H9 (cell line): ENCODE measurements around the gene SH3BGRL3. TPM values are rescaled to one million over a fixed set of nuclear protein-coding genes. Genes with fewer than 3 reads are reported as not detected.

ENCODE experiments used
- DNase-seq: peaks from one replicate; pipeline ENCODE4 v3.0.0-alpha.2; 2017
- H2AFZ ChIP-seq: one replicate; pipeline ENCODE4 v1.6.1; 2013; ENCODE audit warnings: mild to moderate bottlenecking, low read length, control low read depth, moderate library complexity
- H2AK5ac ChIP-seq: 2 replicates; pipeline ENCODE4 v1.6.1; 2013; ENCODE audit warnings: low read length, control low read depth, mixed read lengths; ENCODE audit not compliant: insufficient read length
- H2BK120ac ChIP-seq: one replicate; pipeline ENCODE4 v1.6.1; 2013; ENCODE audit warnings: low read depth, mild to moderate bottlenecking, low read length, control low read depth, inconsistent platforms; ENCODE audit not compliant: poor library complexity, severe bottlenecking
- H2BK12ac ChIP-seq: 2 replicates; pipeline ENCODE4 v1.6.1; 2013; ENCODE audit warnings: low read length, control low read depth, mixed read lengths, low read depth; ENCODE audit not compliant: insufficient read length
- H2BK15ac ChIP-seq: 2 replicates; pipeline ENCODE4 v1.6.1; 2013; ENCODE audit warnings: low read depth, low read length, control low read depth
- H2BK20ac ChIP-seq: one replicate; pipeline ENCODE4 v1.6.1; 2013; ENCODE audit warnings: low read depth, mild to moderate bottlenecking, low read length, control low read depth, inconsistent platforms; ENCODE audit not compliant: poor library complexity, severe bottlenecking
- H2BK5ac ChIP-seq: 2 replicates; pipeline ENCODE4 v1.6.1; 2013; ENCODE audit warnings: low read length, control low read depth, mixed read lengths; ENCODE audit not compliant: insufficient read length
- H3K14ac ChIP-seq: 2 replicates; pipeline ENCODE4 v1.6.1; 2013; ENCODE audit warnings: low read length, control low read depth; ENCODE audit not compliant: insufficient read depth
- H3K18ac ChIP-seq: 2 replicates; pipeline ENCODE4 v1.6.1; 2013; ENCODE audit warnings: low read depth, mild to moderate bottlenecking, mixed read lengths, low read length, control low read depth; ENCODE audit not compliant: insufficient read length
- H3K23ac ChIP-seq: 2 replicates; pipeline ENCODE4 v1.6.1; 2013; ENCODE audit warnings: low read length, control low read depth, mixed read lengths, low read depth; ENCODE audit not compliant: insufficient read length
- H3K23me2 ChIP-seq: 2 replicates; pipeline ENCODE4 v1.6.1; 2013; ENCODE audit warnings: low read depth, mild to moderate bottlenecking, mixed read lengths, low read length, control low read depth; ENCODE audit not compliant: insufficient read length, poor library complexity, severe bottlenecking
- H3K27ac ChIP-seq: 2 replicates; pipeline ENCODE4 v1.5.1; 2013; ENCODE audit warnings: low read length, control low read depth, mixed read lengths, low read depth; ENCODE audit not compliant: insufficient read length
- H3K27me3 ChIP-seq: 2 replicates; pipeline ENCODE4 v1.6.1; 2013; ENCODE audit warnings: low read length, control low read depth, inconsistent platforms; ENCODE audit not compliant: insufficient read depth
- H3K4ac ChIP-seq: 2 replicates; pipeline ENCODE4 v1.6.1; 2013; ENCODE audit warnings: low read depth, mild to moderate bottlenecking, control low read depth, inconsistent platforms, low read length, moderate library complexity
- H3K4me1 ChIP-seq: 2 replicates; pipeline ENCODE4 v1.6.1; 2013; ENCODE audit warnings: low read length, control low read depth, inconsistent platforms; ENCODE audit not compliant: insufficient read depth
- H3K4me2 ChIP-seq: 2 replicates; pipeline ENCODE4 v1.6.1; 2013; ENCODE audit warnings: low read length, control low read depth, mixed read lengths; ENCODE audit not compliant: insufficient read length, insufficient read depth
- H3K56ac ChIP-seq: 2 replicates; pipeline ENCODE4 v1.6.1; 2013; ENCODE audit warnings: low read depth, mild to moderate bottlenecking, mixed read lengths, low read length, control low read depth; ENCODE audit not compliant: insufficient read length
- H3K79me1 ChIP-seq: 2 replicates; pipeline ENCODE4 v1.6.1; 2013; ENCODE audit warnings: low read depth, mild to moderate bottlenecking, moderate library complexity, low read length, control low read depth, inconsistent platforms; ENCODE audit not compliant: insufficient read depth, poor library complexity, severe bottlenecking
- H3K79me2 ChIP-seq: 2 replicates; pipeline ENCODE4 v1.6.1; 2013; ENCODE audit warnings: low read length, control low read depth, inconsistent platforms; ENCODE audit not compliant: insufficient read depth
- H3K9ac ChIP-seq: 2 replicates; pipeline ENCODE4 v1.6.1; 2013; ENCODE audit warnings: low read length, control low read depth, mixed read lengths; ENCODE audit not compliant: insufficient read length; ENCODE audit errors: extremely low read depth
- H3K9me3 ChIP-seq: one replicate; pipeline ENCODE4 v1.6.1; 2013; ENCODE audit warnings: low read depth, low read length, inconsistent platforms; ENCODE audit not compliant: control insufficient read depth
- H3T11ph ChIP-seq: one replicate; pipeline ENCODE4 v1.6.1; 2013; ENCODE audit warnings: mild to moderate bottlenecking, low read length, control low read depth, inconsistent platforms
- H4K20me1 ChIP-seq: one replicate; pipeline ENCODE4 v1.6.1; 2013; ENCODE audit not compliant: control insufficient read depth, insufficient read length, insufficient read depth
- H4K5ac ChIP-seq: 2 replicates; pipeline ENCODE4 v1.6.1; 2013; ENCODE audit warnings: low read depth, mild to moderate bottlenecking, mixed read lengths, low read length, control low read depth; ENCODE audit not compliant: insufficient read length
- H4K8ac ChIP-seq: replicated peaks from 2 replicates; pipeline ENCODE4 v1.6.1; 2013; ENCODE audit warnings: low read length, control low read depth, mixed read lengths, low read depth; ENCODE audit not compliant: insufficient read length
- H4K91ac ChIP-seq: 2 replicates; pipeline ENCODE4 v1.6.1; 2013; ENCODE audit warnings: low read depth, mild to moderate bottlenecking, moderate library complexity, mixed read lengths, low read length, control low read depth; ENCODE audit not compliant: insufficient read length
- H3K27ac Mint-ChIP-seq, 3 experiments: 2 replicates in 2 of 3; 3 replicates in 1 of 3; pipeline ENCODE4 v1.8.0; 2020 to 2021; ENCODE audit warnings: mixed read lengths in 3 of 3, mild to moderate bottlenecking in 1 of 3, moderate library complexity in 1 of 3
- H3K27me3 Mint-ChIP-seq: 2 replicates; pipeline ENCODE4 v1.8.0; 2021; ENCODE audit warnings: low read depth, mild to moderate bottlenecking, moderate library complexity, mixed read lengths
- H3K36me3 Mint-ChIP-seq, 3 experiments: 2 replicates in 2 of 3; 3 replicates in 1 of 3; pipeline ENCODE4 v1.8.0; 2020 to 2021; ENCODE audit warnings: low read depth in 3 of 3, mixed read lengths in 3 of 3; ENCODE audit not compliant: insufficient read depth in 1 of 3
- H3K4me1 Mint-ChIP-seq, 2 experiments: 2 replicates each; pipeline ENCODE4 v1.8.0; 2020; ENCODE audit warnings: mixed read lengths in 2 of 2
- H3K4me3 Mint-ChIP-seq, 2 experiments: 2 replicates in 1 of 2; 3 replicates in 1 of 2; pipeline ENCODE4 v1.8.0; 2020 to 2021; ENCODE audit warnings: mild to moderate bottlenecking in 2 of 2, mixed read lengths in 2 of 2, moderate library complexity in 1 of 2
- H3K9me3 Mint-ChIP-seq, 2 experiments: 2 replicates in 1 of 2; 3 replicates in 1 of 2; pipeline ENCODE4 v1.8.0; 2020; ENCODE audit warnings: mild to moderate bottlenecking in 2 of 2, mixed read lengths in 2 of 2, moderate library complexity in 1 of 2
- WGBS: extraction: QIAGEN DNeasy Blood & Tissue Kit; methylation state at CpG from one replicate; pipeline ENCODE4 v1.1.7; 2013; ENCODE audit warnings: missing lambda C conversion rate, low lambda C conversion rate, mixed read lengths; ENCODE audit not compliant: insufficient read length; ENCODE audit errors: extremely low coverage; 5-methylcytosine and 5-hydroxymethylcytosine counted together
- total RNA-seq: library from RNA; stranded (reverse); gene quantifications from 2 replicates; pipeline ENCODE4 v1.2.1, GENCODE V29; 2021
- TF ChIP-seq, protein P1 (sequence below): fragments of 200-600 bp; sonication (generic); conservative IDR thresholded peaks from 3 replicates; pipeline ENCODE4 v1.8.0; 2021; ENCODE audit warnings: antibody characterized with exemption, mild to moderate bottlenecking

Gene SH3BGRL3
- total RNA-seq, 1 experiment from 2014 or later, result 86.3 TPM

GRCh38 chr1:26321315-26322041, 41.6 kb downstream of the SH3BGRL3 start:
- H3K4me2 ChIP-seq, result no peak overlapping the region

More at GRCh38 chr1:26321315-26322041, 41.6 kb downstream of the SH3BGRL3 start:
- Histone ChIP-seq H3T11ph (no peak overlapping the region), H3K4ac (no peak overlapping the region), H3K79me2 (no peaks in the 10 kb centered on the region), H3K14ac (no peak overlapping the region), H3K9me3 (no peaks in the 10 kb centered on the region), H2AK5ac (no peak overlapping the region), H4K91ac (no peak overlapping the region), H2AFZ (no peak overlapping the region), H2BK120ac (no peak overlapping the region), H4K5ac (no peak overlapping the region), H4K8ac (no peak overlapping the region), H3K23ac (no peak overlapping the region), H3K23me2 (no peaks in the 10 kb centered on the region), H4K20me1 (no peaks in the 10 kb centered on the region), H3K9ac (no peak overlapping the region), H3K27ac (no peak overlapping the region), H2BK12ac (no peak overlapping the region), H3K56ac (no peak overlapping the region), H3K18ac (no peak overlapping the region), H2BK15ac (no peak overlapping the region), H2BK5ac (no peak overlapping the region), H2BK20ac (no peak overlapping the region), H3K79me1 (no peaks in the 10 kb centered on the region), H3K4me1 (no peaks in the 10 kb centered on the region), H3K27me3 (no peaks in the 10 kb centered on the region)
- H3K9me3 Mint-ChIP-seq, result no peaks in the 10 kb centered on the region
- peak; percentile 89 for DNase-seq
- H3K36me3 Mint-ChIP-seq, result peaks cover 16 to 46% (median 33%) of the 10 kb centered on the region in 3 experiments; a peak in 6 of 7 replicates
- no peak overlapping the region; a peak in 1 of 7 replicates for H3K27ac Mint-ChIP-seq
- no peak overlapping the region for H3K4me3 Mint-ChIP-seq
- TF ChIP-seq, protein P1, sequence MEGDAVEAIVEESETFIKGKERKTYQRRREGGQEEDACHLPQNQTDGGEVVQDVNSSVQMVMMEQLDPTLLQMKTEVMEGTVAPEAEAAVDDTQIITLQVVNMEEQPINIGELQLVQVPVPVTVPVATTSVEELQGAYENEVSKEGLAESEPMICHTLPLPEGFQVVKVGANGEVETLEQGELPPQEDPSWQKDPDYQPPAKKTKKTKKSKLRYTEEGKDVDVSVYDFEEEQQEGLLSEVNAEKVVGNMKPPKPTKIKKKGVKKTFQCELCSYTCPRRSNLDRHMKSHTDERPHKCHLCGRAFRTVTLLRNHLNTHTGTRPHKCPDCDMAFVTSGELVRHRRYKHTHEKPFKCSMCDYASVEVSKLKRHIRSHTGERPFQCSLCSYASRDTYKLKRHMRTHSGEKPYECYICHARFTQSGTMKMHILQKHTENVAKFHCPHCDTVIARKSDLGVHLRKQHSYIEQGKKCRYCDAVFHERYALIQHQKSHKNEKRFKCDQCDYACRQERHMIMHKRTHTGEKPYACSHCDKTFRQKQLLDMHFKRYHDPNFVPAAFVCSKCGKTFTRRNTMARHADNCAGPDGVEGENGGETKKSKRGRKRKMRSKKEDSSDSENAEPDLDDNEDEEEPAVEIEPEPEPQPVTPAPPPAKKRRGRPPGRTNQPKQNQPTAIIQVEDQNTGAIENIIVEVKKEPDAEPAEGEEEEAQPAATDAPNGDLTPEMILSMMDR, result peak; percentile 91
- no CpG with 5 or more reads among the region's 16 CpGs for WGBS
- peaks cover 24 to 35% of the 10 kb centered on the region in 2 experiments for H3K4me1 Mint-ChIP-seq
- no peaks in the 10 kb centered on the region for H3K27me3 Mint-ChIP-seq
